Subcutaneous adipose tissue (tissue), 4 donors: Measurements from ENCODE around the gene EHMT1. TPM values are rescaled to one million over a fixed set of nuclear protein-coding genes. Genes with fewer than 3 reads are reported as not detected.

Experiments
- total RNA-seq, 4 donors: library from RNA; depleted of rRNA; stranded (reverse); fragments of >200 nt; gene quantifications; one replicate each; pipeline ENCODE4 v1.1.0, GENCODE V29; 2016
- TF ChIP-seq, protein P1 (sequence below): fragments of 450-650 bp; IDR thresholded peaks from one replicate; pipeline ENCODE4 v1.5.1; 2016; ENCODE audit warnings: low read depth, mild to moderate bottlenecking, control low read depth, antibody characterized with exemption, moderate library complexity

EHMT1 gene
- total RNA-seq, 4 donors from 2014 or later, result 53.2 to 168 (median 65.9) TPM

DNA sequence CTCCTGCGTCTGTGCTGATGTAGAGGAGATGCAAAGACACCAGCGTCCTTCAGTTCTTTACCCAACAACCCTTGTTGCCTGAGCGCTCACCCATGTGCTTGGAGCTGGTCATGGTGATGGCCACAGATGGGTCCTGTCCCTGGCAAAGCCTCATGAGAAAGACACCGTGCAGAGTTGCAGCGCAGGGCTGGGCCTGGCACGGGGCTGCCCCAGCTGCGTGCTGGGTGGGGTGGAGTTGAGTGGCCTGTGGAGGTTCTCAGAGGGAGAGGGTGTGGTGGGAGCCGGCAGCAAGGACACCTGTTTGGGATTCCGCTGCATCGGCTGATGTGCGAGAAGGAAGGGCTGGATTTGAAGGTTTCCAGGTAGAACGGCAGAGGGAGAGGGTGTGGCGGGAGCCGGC is 133.6 kb downstream of the EHMT1 start:
- TF ChIP-seq, protein P1, sequence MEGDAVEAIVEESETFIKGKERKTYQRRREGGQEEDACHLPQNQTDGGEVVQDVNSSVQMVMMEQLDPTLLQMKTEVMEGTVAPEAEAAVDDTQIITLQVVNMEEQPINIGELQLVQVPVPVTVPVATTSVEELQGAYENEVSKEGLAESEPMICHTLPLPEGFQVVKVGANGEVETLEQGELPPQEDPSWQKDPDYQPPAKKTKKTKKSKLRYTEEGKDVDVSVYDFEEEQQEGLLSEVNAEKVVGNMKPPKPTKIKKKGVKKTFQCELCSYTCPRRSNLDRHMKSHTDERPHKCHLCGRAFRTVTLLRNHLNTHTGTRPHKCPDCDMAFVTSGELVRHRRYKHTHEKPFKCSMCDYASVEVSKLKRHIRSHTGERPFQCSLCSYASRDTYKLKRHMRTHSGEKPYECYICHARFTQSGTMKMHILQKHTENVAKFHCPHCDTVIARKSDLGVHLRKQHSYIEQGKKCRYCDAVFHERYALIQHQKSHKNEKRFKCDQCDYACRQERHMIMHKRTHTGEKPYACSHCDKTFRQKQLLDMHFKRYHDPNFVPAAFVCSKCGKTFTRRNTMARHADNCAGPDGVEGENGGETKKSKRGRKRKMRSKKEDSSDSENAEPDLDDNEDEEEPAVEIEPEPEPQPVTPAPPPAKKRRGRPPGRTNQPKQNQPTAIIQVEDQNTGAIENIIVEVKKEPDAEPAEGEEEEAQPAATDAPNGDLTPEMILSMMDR, result no peak

DNA sequence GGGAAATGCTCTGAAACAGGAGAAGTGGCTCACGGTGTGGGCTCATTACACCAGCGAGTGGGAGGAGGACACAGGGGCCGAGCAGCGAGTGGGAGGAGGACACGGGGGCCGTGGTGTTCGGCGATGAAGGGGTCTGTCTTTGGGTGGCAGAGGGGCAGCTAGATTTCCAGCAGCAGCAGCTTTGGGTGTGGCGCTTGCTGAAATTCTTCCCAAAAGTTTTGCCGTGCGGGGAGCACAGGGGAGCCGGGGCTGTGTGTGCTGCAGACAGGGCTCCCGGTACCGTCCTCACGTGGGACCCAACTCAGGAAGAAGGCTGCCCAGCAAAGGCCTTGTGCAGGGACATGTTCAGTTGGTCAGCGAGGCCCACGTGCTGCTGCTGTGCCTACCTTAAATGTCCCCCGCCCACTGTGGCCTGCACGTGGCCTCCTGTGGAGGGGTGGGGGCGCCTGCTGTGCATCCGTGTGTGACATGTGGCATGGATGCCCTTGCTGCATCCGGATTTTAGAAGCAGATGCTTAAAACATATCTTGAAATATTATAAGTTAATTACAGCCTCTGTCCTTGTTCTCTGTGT is 134.5 kb downstream of the EHMT1 start:
- TF ChIP-seq, protein P1, result no peak

- TF ChIP-seq, protein P1, result no peak
These were observed 136.6 kb downstream of the EHMT1 start for GRCh38 chr9:137755261-137755927.

GRCh38 chr9:137756045-137756744 is 137.4 kb downstream of the EHMT1 start:
- TF ChIP-seq, protein P1, result no peak

GRCh38 chr9:137757139-137757538 is 138.3 kb downstream of the EHMT1 start:
- TF ChIP-seq, protein P1, result no peak

- TF ChIP-seq, protein P1, result no peak
These were observed 138.8 kb downstream of the EHMT1 start for GRCh38 chr9:137757613-137758029.

- TF ChIP-seq, protein P1, result no peak
These were observed 139.3 kb downstream of the EHMT1 start for GRCh38 chr9:137758067-137758466.
